NB4 (cell line): Measurements from ENCODE around the gene EXOC4.

Source experiments
- POLR2A ChIP-seq: IDR thresholded peaks from 2 replicates; pipeline ENCODE4 v1.6.1; 2011; ENCODE audit warnings: mild to moderate bottlenecking; ENCODE audit not compliant: insufficient read length; ENCODE audit errors: extremely low read depth
- TF ChIP-seq, protein P1 (sequence below): IDR thresholded peaks from one replicate; pipeline ENCODE4 v1.5.1; 2012; ENCODE audit warnings: low read depth, low read length
- TF ChIP-seq, protein P2 (sequence below): IDR thresholded peaks from 2 replicates; pipeline ENCODE4 v1.6.1; 2011; ENCODE audit warnings: low read depth, low read length

DNA sequence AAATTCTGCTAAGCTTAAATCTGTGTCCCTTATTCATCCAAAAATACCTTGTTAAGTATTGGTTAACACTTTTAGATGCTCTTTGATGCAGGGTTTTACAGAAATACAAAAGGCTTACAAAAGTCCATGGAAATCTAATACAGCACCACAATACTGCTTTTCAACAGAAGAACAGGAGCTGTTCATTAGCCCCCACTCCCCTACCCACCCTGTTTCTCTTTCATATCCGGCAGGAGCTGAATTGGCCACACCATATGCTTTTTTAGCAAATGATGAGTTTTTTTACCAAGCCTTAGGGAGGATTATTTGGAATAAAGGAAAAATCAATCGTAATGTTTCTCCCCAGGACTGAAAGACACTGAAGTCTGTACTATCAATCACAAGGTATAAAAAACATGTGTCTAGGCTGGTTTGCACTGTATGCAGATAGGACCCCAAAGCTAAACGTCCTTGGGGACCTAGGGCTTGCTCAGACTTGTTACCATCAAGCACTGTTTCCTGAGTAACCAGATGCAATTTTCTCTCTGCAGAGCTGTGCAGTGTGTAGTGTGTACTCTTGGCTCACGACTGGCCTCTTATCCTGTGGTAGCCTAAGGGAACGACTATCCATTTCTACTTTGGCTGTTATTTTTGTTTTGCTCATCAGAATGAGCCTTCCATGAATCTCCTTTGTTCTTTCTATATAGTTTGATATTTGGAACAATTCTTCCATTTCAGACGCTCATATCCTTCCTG, 731.0 kb downstream of the EXOC4 start:
- TF ChIP-seq, protein P1, sequence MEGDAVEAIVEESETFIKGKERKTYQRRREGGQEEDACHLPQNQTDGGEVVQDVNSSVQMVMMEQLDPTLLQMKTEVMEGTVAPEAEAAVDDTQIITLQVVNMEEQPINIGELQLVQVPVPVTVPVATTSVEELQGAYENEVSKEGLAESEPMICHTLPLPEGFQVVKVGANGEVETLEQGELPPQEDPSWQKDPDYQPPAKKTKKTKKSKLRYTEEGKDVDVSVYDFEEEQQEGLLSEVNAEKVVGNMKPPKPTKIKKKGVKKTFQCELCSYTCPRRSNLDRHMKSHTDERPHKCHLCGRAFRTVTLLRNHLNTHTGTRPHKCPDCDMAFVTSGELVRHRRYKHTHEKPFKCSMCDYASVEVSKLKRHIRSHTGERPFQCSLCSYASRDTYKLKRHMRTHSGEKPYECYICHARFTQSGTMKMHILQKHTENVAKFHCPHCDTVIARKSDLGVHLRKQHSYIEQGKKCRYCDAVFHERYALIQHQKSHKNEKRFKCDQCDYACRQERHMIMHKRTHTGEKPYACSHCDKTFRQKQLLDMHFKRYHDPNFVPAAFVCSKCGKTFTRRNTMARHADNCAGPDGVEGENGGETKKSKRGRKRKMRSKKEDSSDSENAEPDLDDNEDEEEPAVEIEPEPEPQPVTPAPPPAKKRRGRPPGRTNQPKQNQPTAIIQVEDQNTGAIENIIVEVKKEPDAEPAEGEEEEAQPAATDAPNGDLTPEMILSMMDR = no peak
- TF ChIP-seq POLR2A = no peak
- TF ChIP-seq, protein P2, sequence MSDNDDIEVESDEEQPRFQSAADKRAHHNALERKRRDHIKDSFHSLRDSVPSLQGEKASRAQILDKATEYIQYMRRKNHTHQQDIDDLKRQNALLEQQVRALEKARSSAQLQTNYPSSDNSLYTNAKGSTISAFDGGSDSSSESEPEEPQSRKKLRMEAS = no peak
